Smooth muscle cell of trachea (primary cell): ENCODE data around the gene TEDC1. TPM values are rescaled to one million over a fixed set of nuclear protein-coding genes. Genes with fewer than 3 reads are reported as not detected.

Experiments used
- total RNA-seq: library from RNA; depleted of rRNA; stranded (reverse); fragments of >200 nt; gene quantifications from 2 replicates; pipeline ENCODE4 v1.2.1, GENCODE V29; 2014

Gene TEDC1, protein sequence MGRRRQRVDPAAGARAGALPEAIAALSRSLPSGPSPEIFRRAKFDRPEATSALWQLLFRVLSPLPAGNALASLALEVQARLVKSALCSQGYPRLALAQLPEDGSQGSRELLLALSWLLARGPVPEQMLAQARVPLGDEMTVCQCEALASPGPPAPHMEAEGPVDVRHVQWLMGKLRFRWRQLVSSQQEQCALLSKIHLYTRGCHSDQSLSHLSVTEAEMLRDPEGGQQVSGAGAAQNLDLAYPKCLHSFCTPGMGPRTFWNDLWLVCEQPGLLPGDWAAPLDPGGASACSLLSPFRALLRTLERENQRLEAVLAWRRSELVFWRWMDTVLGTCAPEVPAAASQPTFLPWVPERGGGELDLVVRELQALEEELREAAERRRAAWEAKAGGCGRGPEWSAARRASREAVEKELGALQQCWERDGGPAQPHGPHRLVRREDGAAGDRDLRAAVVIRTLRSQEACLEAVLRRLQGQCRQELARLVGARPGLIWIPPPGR
- 2.8 and 9.3 TPM in 2 replicates for total RNA-seq

DNA sequence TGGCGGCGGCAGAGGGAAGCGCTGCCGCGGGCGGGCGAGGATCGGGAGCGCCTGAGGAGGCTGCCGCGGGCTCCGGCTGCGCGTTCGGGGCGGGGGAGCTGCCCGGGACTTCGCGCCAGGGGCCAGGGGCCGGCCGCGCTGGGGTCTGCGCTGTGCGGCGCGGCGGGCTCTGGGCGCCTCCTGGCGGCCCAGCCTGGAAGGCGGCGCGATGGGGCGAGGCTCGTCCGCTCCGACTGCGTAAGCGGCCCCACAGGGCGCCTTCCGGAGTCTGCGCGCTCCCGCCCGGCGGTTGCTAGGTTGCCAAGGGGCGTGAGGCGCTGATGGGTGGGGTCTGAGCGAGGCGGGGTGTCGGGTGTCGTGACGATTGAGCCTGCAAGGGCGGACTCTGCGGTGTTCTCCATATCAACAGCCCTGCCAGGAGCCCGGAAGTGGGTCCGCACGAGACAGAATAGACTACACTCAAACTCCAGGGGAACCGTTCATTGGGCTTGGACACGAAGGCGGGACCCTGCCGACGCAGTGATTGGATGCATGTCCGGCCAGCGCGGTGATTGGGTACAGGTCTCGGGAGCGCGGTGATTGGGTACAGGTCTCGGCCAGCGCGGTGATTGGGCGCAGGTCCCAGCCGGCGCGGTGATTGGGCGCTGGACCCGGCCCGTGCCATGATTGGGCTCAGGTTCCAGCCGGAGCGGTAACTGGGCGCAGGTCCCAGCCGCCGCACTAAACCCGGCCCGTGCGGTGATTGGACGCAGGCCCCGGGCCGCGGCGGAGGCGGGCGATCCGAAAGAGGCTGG, at the start of gene TEDC1:
TEDC1 (plus strand) TSS at position 675 of the 794 bp plus-strand sequence. CDS start 130 bp downstream, outside the sequence.

DNA sequence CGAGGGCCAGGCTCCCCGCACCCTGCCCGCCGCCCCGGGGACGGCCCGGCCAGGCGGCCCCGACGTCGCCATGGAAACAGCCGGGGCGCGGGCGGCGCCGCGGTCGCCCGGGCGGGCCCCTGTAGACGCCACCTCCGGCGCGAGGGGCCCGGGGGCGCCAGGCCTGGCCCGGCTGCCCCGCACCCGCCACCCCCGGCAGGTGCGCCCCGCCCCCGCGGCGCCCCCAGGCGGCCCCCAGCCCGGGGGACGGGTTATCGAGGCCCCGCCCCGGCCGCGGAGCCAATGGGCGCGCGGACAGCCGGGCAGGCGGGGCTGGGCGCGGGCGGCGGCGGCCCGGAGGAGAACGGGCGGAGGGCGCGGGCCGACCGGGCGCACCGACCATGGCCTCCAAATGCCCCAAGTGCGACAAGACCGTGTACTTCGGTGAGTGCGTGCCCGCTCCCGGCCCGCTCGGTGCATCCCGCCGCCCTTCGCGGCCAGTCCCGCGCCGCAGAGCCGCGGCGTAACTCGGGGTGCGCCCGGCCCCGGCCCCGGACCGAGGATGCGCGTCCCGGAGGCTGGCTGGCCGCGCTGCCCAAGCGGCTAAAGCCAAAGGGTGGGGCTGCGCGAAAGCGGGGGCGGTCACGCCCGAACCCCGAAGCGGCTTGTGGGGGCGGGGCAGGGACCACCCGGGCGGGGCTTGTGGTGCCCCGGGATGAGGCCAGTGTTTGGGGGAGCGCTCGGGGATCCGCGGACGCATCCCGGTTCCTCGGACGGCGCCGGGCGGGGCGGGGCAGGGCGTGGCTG, 16.4 kb upstream of the TEDC1 start, which contains the start of gene CRIP2:
CRIP2 (plus strand) TSS at position 339 of the 786 bp plus-strand sequence; CDS start at position 381, 42 bp downstream.

DNA sequence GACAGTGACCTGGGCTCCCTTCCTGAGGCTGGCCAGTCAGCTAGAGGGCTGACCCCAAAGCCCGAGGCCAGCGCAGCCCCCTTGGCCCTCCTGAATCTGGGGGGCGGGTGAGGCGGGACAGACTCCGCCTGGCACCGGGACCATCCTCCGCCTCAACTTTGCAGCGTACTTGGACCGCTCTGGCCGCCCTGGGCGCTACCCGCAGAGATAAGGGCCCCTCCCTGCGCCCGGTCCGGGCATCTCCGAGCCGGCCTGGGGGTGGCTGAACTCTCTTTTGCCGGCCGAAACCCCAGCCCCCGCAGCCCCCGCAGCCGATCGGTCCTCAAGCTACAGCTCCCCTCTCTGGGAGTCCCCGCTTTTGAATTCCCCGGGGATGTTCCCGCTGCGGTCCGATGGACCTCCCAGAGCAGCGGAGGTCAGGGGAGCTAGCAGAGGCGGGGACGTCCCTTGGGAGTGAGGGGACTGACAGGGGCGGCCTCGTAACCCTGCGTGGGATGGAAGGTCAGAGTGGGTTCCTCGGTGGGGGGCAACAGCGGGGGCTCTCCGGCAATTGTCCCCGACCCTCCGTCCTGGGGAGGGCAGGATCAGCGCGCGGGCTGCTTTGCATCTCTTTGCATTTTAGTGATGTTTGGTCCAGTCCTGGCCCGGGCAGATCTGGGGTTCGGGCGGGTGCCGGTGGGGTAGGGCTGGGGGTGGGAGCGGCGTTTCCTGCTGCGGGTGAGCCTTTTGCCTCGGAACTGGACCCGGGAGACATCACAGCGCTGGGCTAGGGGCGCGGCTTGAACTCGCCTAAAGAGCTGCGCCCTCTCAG, 4.7 kb upstream of the TEDC1 start, which contains the start of gene CRIP1:
CRIP1 (plus strand) TSS at position 724 of the 811 bp plus-strand sequence. CDS start 374 bp downstream, outside the sequence.

DNA sequence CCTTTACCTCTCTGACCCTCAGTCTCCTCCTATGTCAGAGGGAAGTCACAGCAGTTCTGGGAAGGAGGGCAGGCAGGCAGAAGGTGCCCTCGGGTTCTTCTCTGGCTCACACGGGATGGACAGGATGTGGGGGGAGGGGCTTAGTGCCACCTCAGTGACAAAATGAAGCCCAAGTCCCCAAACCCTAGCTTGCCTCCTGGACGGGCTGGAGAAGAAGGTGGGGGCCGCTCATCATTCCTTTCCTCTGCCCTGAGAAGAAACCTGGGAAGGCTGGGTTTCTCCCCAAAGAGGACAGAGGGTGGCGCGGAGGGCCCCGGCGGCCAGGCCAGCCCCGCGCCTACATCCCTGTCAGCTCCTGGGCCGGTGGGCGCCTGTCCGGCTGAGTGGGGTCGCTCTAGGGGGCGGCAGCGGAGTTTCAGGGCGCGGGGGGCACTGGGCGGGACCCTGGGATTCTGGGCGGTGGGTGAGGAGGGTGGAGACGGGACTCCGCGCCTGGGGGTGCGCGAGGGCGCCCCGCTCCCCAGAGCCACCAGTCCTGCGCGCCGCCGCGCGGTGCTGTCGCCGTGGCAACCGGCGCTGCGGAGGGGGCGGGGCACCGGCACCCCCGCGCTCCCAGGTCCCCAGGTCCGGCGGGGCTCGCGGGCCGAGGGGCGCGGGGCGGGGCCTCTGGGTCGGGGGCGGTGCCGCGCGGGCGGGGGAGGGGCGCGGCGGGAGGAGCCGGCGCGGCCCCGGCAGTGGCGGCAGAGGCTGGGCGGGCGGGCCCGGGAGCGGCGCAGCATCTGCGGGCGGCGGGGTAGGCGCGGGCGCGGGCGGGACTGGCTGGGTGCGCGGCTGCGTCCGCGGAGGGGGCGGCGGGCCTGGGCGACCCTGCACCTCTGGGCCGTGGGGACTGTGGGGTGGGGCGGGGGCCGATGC, 35.1 kb downstream of the TEDC1 start, which contains the start of gene TMEM121:
TMEM121 (plus strand) TSS at position 723 of the 915 bp plus-strand sequence. CDS start 2,252 bp downstream, outside the sequence.

Other genes starting within 250 kb of the TEDC1 start
- gene BTBD6, start 242.7 kb upstream of the TEDC1 start, total RNA-seq = 57.5 and 64.8 TPM in 2 replicates
- 45.1 and 53.8 TPM in 2 replicates for gene BRF1, start 190.2 kb upstream of the TEDC1 start, total RNA-seq
- gene PACS2, start 176.5 kb upstream of the TEDC1 start, total RNA-seq = 52.7 and 83.0 TPM in 2 replicates
- 0.44 and 0.50 TPM in 2 replicates for gene TEX22, start 92.7 kb upstream of the TEDC1 start, total RNA-seq
- gene MTA1, start 71.4 kb upstream of the TEDC1 start, total RNA-seq = 31.4 and 51.4 TPM in 2 replicates
- gene CRIP2, start 16.4 kb upstream of the TEDC1 start, total RNA-seq = 59.5 and 67.5 TPM in 2 replicates
- gene CRIP1, start 4.4 kb upstream of the TEDC1 start, total RNA-seq = 1.3 and 2.5 TPM in 2 replicates
- gene TMEM121, start 35.3 kb downstream of the TEDC1 start, total RNA-seq = 6.3 and 13.2 TPM in 2 replicates